A549 (cell line): ENCODE data around the gene SLC22A23. TPM values are rescaled to one million over a fixed set of nuclear protein-coding genes. Genes with fewer than 3 reads are reported as not detected.

ENCODE experiments used
- ATAC-seq, 2 experiments: fragments of 200-7000 bp in 1 of 2; fragments of >200 bp in 1 of 2; cut with Nextera tagmentation in 1 of 2; cut with Tn5 transposase in 1 of 2; 3 replicates each; pipeline versions ENCODE4 v1.8.0 to v1.9.1; 2018 to 2020; ENCODE audit warnings: mild to moderate bottlenecking in 1 of 2, moderate library complexity in 1 of 2
- CTCF ChIA-PET: fragments of 300-600 bp; sonication (Branson Sonifier 250); formaldehyde crosslinking; extraction: SDS; loops from one replicate; lab custom pipeline; 2021; ENCODE audit warnings: antibody characterized with exemption, inconsistent platforms; lab: Yijun Ruan, JAX
- POLR2A ChIA-PET: fragments of 350-600 bp; formaldehyde crosslinking; extraction: SDS; loops from one replicate; lab custom pipeline; 2021; ENCODE audit warnings: antibody characterized with exemption, inconsistent platforms; lab: Yijun Ruan, JAX
- DNase-seq, 2 experiments: peaks; one replicate each; pipeline versions ENCODE4 v3.0.0 to v3.0.0-alpha.2; 2011 to 2016; ENCODE audit warnings: low read depth in 1 of 2, low spot score in 1 of 2
- FAIRE-seq: peaks from 2 replicates; lab custom pipeline; 2011; peaks lifted over from hg19 to GRCh38; lab: Jason Lieb, UNC
- H3K27ac ChIP-seq, 2 experiments: fragments of >200 bp; sonication (Bioruptor Twin); formaldehyde crosslinking; 3 replicates each; pipeline ENCODE4 v1.5.1; 2016 to 2017
- H3K4me1 ChIP-seq: fragments of >200 bp; sonication (Bioruptor Twin); formaldehyde crosslinking; 3 replicates; pipeline ENCODE4 v1.6.1; 2016
- H3K4me2 ChIP-seq: fragments of >200 bp; sonication (Bioruptor Twin); formaldehyde crosslinking; 3 replicates; pipeline ENCODE4 v1.6.1; 2016
- H3K4me3 ChIP-seq: fragments of >200 bp; sonication (Bioruptor Twin); formaldehyde crosslinking; 3 replicates; pipeline ENCODE4 v1.5.1; 2016
- H3K9me3 ChIP-seq: fragments of >200 bp; sonication (Bioruptor Twin); formaldehyde crosslinking; 3 replicates; pipeline ENCODE4 v1.6.1; 2016
- BHLHE40 ChIP-seq: IDR thresholded peaks from 2 replicates; pipeline ENCODE4 v1.6.1; 2012; ENCODE audit warnings: low read depth, low read length, inconsistent platforms
- CBX2 ChIP-seq: fragments of 200-600 bp; sonication (generic); IDR thresholded peaks from 2 replicates; pipeline ENCODE4 v1.6.1; 2016; ENCODE audit warnings: low read depth, mild to moderate bottlenecking, borderline replicate concordance
- CBX8 ChIP-seq: fragments of 200-600 bp; sonication (generic); IDR thresholded peaks from 2 replicates; pipeline ENCODE4 v1.6.1; 2016
- CEBPB ChIP-seq, 2 experiments: fragments of >200 bp in 1 of 2; sonication (Bioruptor Twin) in 1 of 2; formaldehyde crosslinking in 1 of 2; IDR thresholded peaks; 2 replicates each; pipeline ENCODE4 v1.6.1; 2012 to 2016
- EHF ChIP-seq: fragments of 250-450 bp; sonication (Bioruptor Pico); IDR thresholded peaks from 2 replicates; pipeline ENCODE4 v1.5.0; 2020; ENCODE audit warnings: mild to moderate bottlenecking
- EHMT2 ChIP-seq: fragments of 200-600 bp; sonication (generic); IDR thresholded peaks from 2 replicates; pipeline ENCODE4 v1.6.1; 2016; ENCODE audit warnings: antibody characterized with exemption, low read depth, mild to moderate bottlenecking, moderate library complexity
- EP300 ChIP-seq, 2 experiments: fragments of >200 bp; sonication (Bioruptor Twin); formaldehyde crosslinking; IDR thresholded peaks; 2 replicates in 1 of 2; 3 replicates in 1 of 2; pipeline ENCODE4 v1.6.1; 2016 to 2017
- ESRRA ChIP-seq: fragments of 150-350 bp; IDR thresholded peaks from 2 replicates; pipeline ENCODE4 v1.6.1; 2014; ENCODE audit warnings: mild to moderate bottlenecking, low read length, borderline replicate concordance
- FOSL2 ChIP-seq, 2 experiments: fragments of 450-650 bp in 1 of 2; fragments of >200 bp in 1 of 2; sonication (Bioruptor Twin) in 1 of 2; formaldehyde crosslinking; IDR thresholded peaks; 2 replicates each; pipeline versions ENCODE4 v1.5.0 to v1.6.1; 2016 to 2020; ENCODE audit warnings: mild to moderate bottlenecking in 1 of 2, moderate library complexity in 1 of 2
- FOXS1 ChIP-seq: fragments of 250-450 bp; sonication (Bioruptor Pico); IDR thresholded peaks from 2 replicates; pipeline ENCODE4 v1.5.0; 2020; ENCODE audit warnings: mild to moderate bottlenecking, moderate library complexity
- HDAC2 ChIP-seq: fragments of 200-600 bp; sonication (generic); IDR thresholded peaks from 2 replicates; pipeline ENCODE4 v1.6.1; 2016
- HOXA7 ChIP-seq: fragments of 250-450 bp; sonication (Bioruptor Pico); IDR thresholded peaks from 2 replicates; pipeline ENCODE4 v1.5.0; 2020; ENCODE audit warnings: mild to moderate bottlenecking, moderate library complexity
- HOXB5 ChIP-seq: fragments of 250-450 bp; sonication (Bioruptor Pico); IDR thresholded peaks from 2 replicates; pipeline ENCODE4 v1.5.0; 2020; ENCODE audit warnings: mild to moderate bottlenecking, moderate library complexity
- JUN ChIP-seq, 2 experiments: fragments of >200 bp; sonication (Bioruptor Twin); formaldehyde crosslinking; IDR thresholded peaks; 2 replicates in 1 of 2; 3 replicates in 1 of 2; pipeline ENCODE4 v1.6.1; 2016 to 2017
- KDM1A ChIP-seq: fragments of 200-600 bp; sonication (generic); IDR thresholded peaks from 2 replicates; pipeline ENCODE4 v1.6.1; 2016; ENCODE audit warnings: low read depth, mild to moderate bottlenecking
- MAZ ChIP-seq: fragments of 150-350 bp; IDR thresholded peaks from 2 replicates; pipeline ENCODE4 v1.6.1; 2014; ENCODE audit warnings: antibody characterized with exemption, low read depth, low read length, borderline replicate concordance
- NPAS2 ChIP-seq: fragments of 250-450 bp; sonication (Bioruptor Pico); IDR thresholded peaks from 2 replicates; pipeline ENCODE4 v1.8.0; 2022; ENCODE audit warnings: mild to moderate bottlenecking, moderate library complexity, borderline replicate concordance
- NR3C1 ChIP-seq: fragments of >200 bp; sonication (Bioruptor Twin); formaldehyde crosslinking; IDR thresholded peaks from 3 replicates; pipeline ENCODE4 v1.6.1; 2017
- PHF8 ChIP-seq: fragments of 200-600 bp; sonication (generic); IDR thresholded peaks from 2 replicates; pipeline ENCODE4 v1.6.1; 2016; ENCODE audit warnings: low read depth, mild to moderate bottlenecking, antibody characterized with exemption, moderate library complexity, borderline replicate concordance
- RAD21 ChIP-seq, 2 experiments: fragments of >200 bp in 1 of 2; sonication (Bioruptor Twin) in 1 of 2; formaldehyde crosslinking in 1 of 2; IDR thresholded peaks in 1 of 2; conservative IDR thresholded peaks in 1 of 2; 2 replicates in 1 of 2; 3 replicates in 1 of 2; pipeline ENCODE4 v1.6.1; 2012 to 2018; ENCODE audit warnings: inconsistent platforms in 1 of 2
- ZC3H11A ChIP-seq: fragments of 450-650 bp; IDR thresholded peaks from 2 replicates; pipeline ENCODE4 v1.6.1; 2014; ENCODE audit warnings: antibody characterized with exemption, mild to moderate bottlenecking
- ZFP36 ChIP-seq: fragments of 450-650 bp; IDR thresholded peaks from 2 replicates; pipeline ENCODE4 v1.6.1; 2014; ENCODE audit warnings: borderline replicate concordance; ENCODE audit not compliant: partially characterized antibody
- whole genome bisulfite sequencing: methylation state at CpG from one replicate; pipeline ENCODE4 v1.1.6; 2017; ENCODE audit errors: missing lambda C conversion rate; 5-methylcytosine and 5-hydroxymethylcytosine counted together
- polyA plus RNA-seq, 4 experiments: library from polyadenylated mRNA; depleted of rRNA in 3 of 4; stranded (reverse); fragments of >200 nt; fragmentation: RNase III in 1 of 4; extraction: RNeasy Plus Mini Kit Qiagen cat#74134 plus additional on column Dnase treatment in 1 of 4; gene quantifications; 2 replicates in 3 of 4; 3 replicates in 1 of 4; pipeline ENCODE4 v1.2.3, GENCODE V29; 2011 to 2017
- TF ChIP-seq, protein P1 (sequence below): fragments of 200-600 bp; sonication (generic); IDR thresholded peaks from 2 replicates; pipeline ENCODE4 v1.6.1; 2016; ENCODE audit warnings: antibody characterized with exemption, mild to moderate bottlenecking, moderate library complexity
- TF ChIP-seq, protein P2 (sequence below): fragments of 150-350 bp; IDR thresholded peaks from 2 replicates; pipeline ENCODE4 v1.6.1; 2014; ENCODE audit warnings: low read depth, mild to moderate bottlenecking, low read length
- TF ChIP-seq, protein P3 (sequence below): IDR thresholded peaks from 2 replicates; pipeline ENCODE4 v1.6.1; 2012; ENCODE audit warnings: low read depth, borderline replicate concordance
- TF ChIP-seq, protein P4 (sequence below): fragments of >200 bp; sonication (Bioruptor Twin); formaldehyde crosslinking; IDR thresholded peaks from 3 replicates; pipeline ENCODE4 v1.6.1; 2016

SLC22A23 gene
- polyA plus RNA-seq, 2 of the 4 experiments (the other 2 are of a cell fraction): 4.4 to 6.2 TPM

DNA sequence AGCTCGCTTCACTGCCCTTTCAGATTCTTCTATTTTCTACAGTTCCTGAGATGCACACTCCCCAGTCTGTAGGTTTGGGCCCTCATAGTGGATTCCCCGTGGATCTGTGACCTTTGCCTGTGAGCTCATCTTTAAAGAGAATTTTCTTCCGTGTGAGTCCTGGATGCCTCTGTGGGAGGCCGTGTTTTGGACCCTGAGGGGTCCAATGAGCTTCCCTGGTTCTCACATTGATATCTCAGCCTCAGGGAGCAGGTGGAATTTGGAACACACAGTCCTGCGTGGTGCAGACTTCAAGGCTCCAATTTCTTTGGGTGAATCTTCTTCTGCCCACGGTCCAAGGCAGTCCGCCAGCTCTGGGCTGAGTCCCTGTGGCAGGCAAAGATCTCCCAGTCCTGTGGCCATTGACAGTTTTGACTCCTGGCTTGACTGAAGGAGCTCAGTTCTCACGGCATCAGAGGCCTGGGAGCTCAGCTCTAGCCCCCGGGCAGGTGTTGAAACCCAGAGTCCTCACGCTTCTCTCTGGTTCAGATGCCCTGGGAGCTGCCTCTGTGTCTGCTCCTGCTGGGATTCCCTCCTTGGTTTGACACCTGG, 137.1 kb downstream of the SLC22A23 start (continued):
- TF ChIP-seq NR3C1 (no peak), EHMT2 (no peak), JUN (IDR thresholded peaks at IDR 0.05) (no peak), HDAC2 (no peak), FOXS1 (CRISPR knock-in tag) (no peak), FOSL2 (IDR thresholded peaks at IDR 0.05) (no peak), FOSL2 (CRISPR knock-in tag; IDR thresholded peaks at IDR 0.05) (no peak), RAD21 (conservative IDR thresholded peaks at IDR 0.05 in 1 of 2, IDR thresholded peaks at IDR 0.05 in 1 of 2) (no peak), NPAS2 (CRISPR knock-in tag) (no peak), PHF8 (no peak), ESRRA (no peak)
- TF ChIP-seq, protein P1, sequence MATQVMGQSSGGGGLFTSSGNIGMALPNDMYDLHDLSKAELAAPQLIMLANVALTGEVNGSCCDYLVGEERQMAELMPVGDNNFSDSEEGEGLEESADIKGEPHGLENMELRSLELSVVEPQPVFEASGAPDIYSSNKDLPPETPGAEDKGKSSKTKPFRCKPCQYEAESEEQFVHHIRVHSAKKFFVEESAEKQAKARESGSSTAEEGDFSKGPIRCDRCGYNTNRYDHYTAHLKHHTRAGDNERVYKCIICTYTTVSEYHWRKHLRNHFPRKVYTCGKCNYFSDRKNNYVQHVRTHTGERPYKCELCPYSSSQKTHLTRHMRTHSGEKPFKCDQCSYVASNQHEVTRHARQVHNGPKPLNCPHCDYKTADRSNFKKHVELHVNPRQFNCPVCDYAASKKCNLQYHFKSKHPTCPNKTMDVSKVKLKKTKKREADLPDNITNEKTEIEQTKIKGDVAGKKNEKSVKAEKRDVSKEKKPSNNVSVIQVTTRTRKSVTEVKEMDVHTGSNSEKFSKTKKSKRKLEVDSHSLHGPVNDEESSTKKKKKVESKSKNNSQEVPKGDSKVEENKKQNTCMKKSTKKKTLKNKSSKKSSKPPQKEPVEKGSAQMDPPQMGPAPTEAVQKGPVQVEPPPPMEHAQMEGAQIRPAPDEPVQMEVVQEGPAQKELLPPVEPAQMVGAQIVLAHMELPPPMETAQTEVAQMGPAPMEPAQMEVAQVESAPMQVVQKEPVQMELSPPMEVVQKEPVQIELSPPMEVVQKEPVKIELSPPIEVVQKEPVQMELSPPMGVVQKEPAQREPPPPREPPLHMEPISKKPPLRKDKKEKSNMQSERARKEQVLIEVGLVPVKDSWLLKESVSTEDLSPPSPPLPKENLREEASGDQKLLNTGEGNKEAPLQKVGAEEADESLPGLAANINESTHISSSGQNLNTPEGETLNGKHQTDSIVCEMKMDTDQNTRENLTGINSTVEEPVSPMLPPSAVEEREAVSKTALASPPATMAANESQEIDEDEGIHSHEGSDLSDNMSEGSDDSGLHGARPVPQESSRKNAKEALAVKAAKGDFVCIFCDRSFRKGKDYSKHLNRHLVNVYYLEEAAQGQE: no peak
- TF ChIP-seq, protein P2, sequence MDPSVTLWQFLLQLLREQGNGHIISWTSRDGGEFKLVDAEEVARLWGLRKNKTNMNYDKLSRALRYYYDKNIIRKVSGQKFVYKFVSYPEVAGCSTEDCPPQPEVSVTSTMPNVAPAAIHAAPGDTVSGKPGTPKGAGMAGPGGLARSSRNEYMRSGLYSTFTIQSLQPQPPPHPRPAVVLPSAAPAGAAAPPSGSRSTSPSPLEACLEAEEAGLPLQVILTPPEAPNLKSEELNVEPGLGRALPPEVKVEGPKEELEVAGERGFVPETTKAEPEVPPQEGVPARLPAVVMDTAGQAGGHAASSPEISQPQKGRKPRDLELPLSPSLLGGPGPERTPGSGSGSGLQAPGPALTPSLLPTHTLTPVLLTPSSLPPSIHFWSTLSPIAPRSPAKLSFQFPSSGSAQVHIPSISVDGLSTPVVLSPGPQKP: no peak
- TF ChIP-seq, all 56 proteins: peak for 0

DNA sequence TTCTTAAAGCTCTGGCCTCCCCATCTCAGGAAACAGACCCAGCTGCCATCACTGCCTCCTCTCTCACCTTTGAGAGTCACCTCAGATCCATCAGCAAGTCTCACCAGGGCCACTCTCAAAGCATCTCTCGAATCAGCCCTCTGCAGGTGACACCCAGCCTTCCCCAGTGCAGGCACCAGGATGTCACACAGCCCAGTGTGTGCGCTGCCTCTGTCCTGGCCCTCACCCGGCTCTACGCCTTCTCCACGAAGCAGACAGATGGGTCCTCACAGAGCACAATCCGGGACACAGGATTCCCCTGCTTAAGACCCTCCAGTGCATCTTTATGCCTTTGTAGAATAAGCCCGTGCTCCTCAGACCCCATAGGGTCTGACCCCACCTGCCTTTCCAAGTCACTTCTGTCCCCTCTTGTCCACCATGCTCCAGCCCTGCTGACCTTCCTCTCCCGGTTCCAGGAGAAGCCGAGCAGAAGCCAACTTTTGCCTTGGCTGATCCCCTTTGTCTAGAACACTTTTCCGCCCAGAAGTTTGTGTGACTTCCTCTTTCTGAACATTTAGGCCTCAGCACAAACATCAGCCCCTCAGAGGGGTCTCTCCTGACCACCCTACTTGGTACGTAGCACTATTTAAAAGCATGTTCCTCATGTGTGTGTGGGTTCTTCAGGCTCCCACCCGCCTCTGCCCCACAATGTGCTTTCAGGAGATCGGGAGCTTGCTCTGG, 137.9 kb downstream of the SLC22A23 start:
- FAIRE-seq (no peak), ATAC-seq (no peak), DNase-seq (no peak)
- CTCF ChIA-PET: interaction anchor here (0.6 to 1.1 kb wide), 5 partner anchors 29 to 614 kb away, joined by 3 to 5 read pairs (median 4); no protein-coding TSS in a partner anchor
- Histone ChIP-seq H3K4me2 (no peak overlapping the region), H3K4me1 (peaks cover 8% of the 10 kb centered on the region), H3K4me3 (no peak overlapping the region), H3K27ac (no peak overlapping the region), H3K9me3 (no peaks in the 10 kb centered on the region)
- POLR2A ChIA-PET: no interaction called here
- whole genome bisulfite sequencing: 94% methylated on average over 13 of the region's 13 CpGs
- TF ChIP-seq ZFP36: no peak
- TF ChIP-seq HOXB5: no peak
- no peak for TF ChIP-seq CBX2
- TF ChIP-seq BHLHE40: no peak
- TF ChIP-seq ZC3H11A: no peak
- TF ChIP-seq, protein P3, sequence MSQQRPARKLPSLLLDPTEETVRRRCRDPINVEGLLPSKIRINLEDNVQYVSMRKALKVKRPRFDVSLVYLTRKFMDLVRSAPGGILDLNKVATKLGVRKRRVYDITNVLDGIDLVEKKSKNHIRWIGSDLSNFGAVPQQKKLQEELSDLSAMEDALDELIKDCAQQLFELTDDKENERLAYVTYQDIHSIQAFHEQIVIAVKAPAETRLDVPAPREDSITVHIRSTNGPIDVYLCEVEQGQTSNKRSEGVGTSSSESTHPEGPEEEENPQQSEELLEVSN: no peak
- no peak for TF ChIP-seq CEBPB (IDR thresholded peaks at IDR 0.05)
- TF ChIP-seq KDM1A: no peak
- no peak for TF ChIP-seq MAZ
- TF ChIP-seq CBX8: no peak
- no peak for TF ChIP-seq EP300 (IDR thresholded peaks at IDR 0.05)
- TF ChIP-seq EHF (CRISPR knock-in tag): no peak
- TF ChIP-seq NR3C1: no peak
- TF ChIP-seq, protein P4, sequence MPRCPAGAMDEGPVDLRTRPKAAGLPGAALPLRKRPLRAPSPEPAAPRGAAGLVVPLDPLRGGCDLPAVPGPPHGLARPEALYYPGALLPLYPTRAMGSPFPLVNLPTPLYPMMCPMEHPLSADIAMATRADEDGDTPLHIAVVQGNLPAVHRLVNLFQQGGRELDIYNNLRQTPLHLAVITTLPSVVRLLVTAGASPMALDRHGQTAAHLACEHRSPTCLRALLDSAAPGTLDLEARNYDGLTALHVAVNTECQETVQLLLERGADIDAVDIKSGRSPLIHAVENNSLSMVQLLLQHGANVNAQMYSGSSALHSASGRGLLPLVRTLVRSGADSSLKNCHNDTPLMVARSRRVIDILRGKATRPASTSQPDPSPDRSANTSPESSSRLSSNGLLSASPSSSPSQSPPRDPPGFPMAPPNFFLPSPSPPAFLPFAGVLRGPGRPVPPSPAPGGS: no peak
- no peak for TF ChIP-seq HDAC2
- TF ChIP-seq FOSL2 (IDR thresholded peaks at IDR 0.05): no peak
- TF ChIP-seq FOSL2 (CRISPR knock-in tag; IDR thresholded peaks at IDR 0.05): no peak
- no peak for TF ChIP-seq HOXA7
